Muscle layer of duodenum (tissue), 2 donors: ENCODE measurements around the gene SPAAR.
"Not testable (repeated sequence)": the region's sequence is repeated elsewhere in the genome, so short reads cannot be mapped to it uniquely, and the experiment has no call there.

Experiments used
- H3K27ac ChIP-seq: one replicate; pipeline ENCODE4 v1.7.0; 2013; ENCODE audit warnings: mild to moderate bottlenecking, low read length
- H3K27me3 ChIP-seq: one replicate; pipeline ENCODE4 v1.7.0; 2013; ENCODE audit warnings: low read depth, mild to moderate bottlenecking, control low read depth, low read length
- H3K36me3 ChIP-seq, 2 donors: one replicate each; pipeline ENCODE4 v1.7.0; 2013; ENCODE audit warnings: low read length in 2 of 2, control low read depth in 1 of 2, mild to moderate bottlenecking in 1 of 2; ENCODE audit not compliant: insufficient read depth in 2 of 2, control insufficient read depth in 1 of 2
- H3K4me1 ChIP-seq, 2 donors: one replicate each; pipeline ENCODE4 v1.7.0; 2013; ENCODE audit warnings: low read length in 2 of 2, mild to moderate bottlenecking in 2 of 2, control low read depth in 1 of 2, moderate library complexity in 1 of 2; ENCODE audit not compliant: insufficient read depth in 2 of 2, control insufficient read depth in 1 of 2
- H3K4me3 ChIP-seq, 2 donors: one replicate each; pipeline ENCODE4 v1.7.0; 2013; ENCODE audit warnings: low read length in 2 of 2, low read depth in 1 of 2, mild to moderate bottlenecking in 1 of 2
- H3K9me3 ChIP-seq, 2 donors: one replicate each; pipeline ENCODE4 v1.7.0; 2013; ENCODE audit warnings: low read length in 2 of 2, control low read depth in 1 of 2, mild to moderate bottlenecking in 1 of 2; ENCODE audit not compliant: control insufficient read depth in 1 of 2
- donor health status: healthy.

The SPAAR gene

GRCh38 chr9:35913429-35913828 is 4.1 kb downstream of the SPAAR start:
- H3K36me3 ChIP-seq, H3K9me3 ChIP-seq, H3K27me3 ChIP-seq, H3K27ac ChIP-seq, H3K4me3 ChIP-seq: not testable (repeated sequence)
- H3K4me1 ChIP-seq = peaks cover 26 to 27% of the 10 kb centered on the region in 2 donors

GRCh38 chr9:35914301-35914807 is 5.1 kb downstream of the SPAAR start:
- Histone ChIP-seq H3K27me3 (no peaks in the 10 kb centered on the region), H3K27ac (no peak overlapping the region), H3K4me3 (no peak overlapping the region), H3K9me3 (no peaks in the 10 kb centered on the region), H3K36me3 (no peaks in the 10 kb centered on the region), H3K4me1 (peaks cover 17 to 22% of the 10 kb centered on the region in 2 donors)

- Histone ChIP-seq H3K4me3 (no peak overlapping the region), H3K36me3 (no peaks in the 10 kb centered on the region), H3K27me3 (no peaks in the 10 kb centered on the region), H3K4me1 (peaks cover 2 to 24% of the 10 kb centered on the region in 2 donors), H3K9me3 (no peaks in the 10 kb centered on the region), H3K27ac (no peak overlapping the region)
These were observed 6.5 kb downstream of the SPAAR start for GRCh38 chr9:35915681-35916294.

- Histone ChIP-seq H3K36me3 (no peaks in the 10 kb centered on the region), H3K27ac (no peak overlapping the region)
These were observed 8.0 kb downstream of the SPAAR start for GRCh38 chr9:35917261-35917660.

GRCh38 chr9:35918780-35919179 is 9.5 kb downstream of the SPAAR start:
- no peak overlapping the region for H3K27ac ChIP-seq
- peaks cover 5 to 26% of the 10 kb centered on the region in 2 donors for H3K4me1 ChIP-seq
- H3K4me3 ChIP-seq = no peak overlapping the region
- H3K27me3 ChIP-seq = no peaks in the 10 kb centered on the region
- no peaks in the 10 kb centered on the region for H3K36me3 ChIP-seq
- no peaks in the 10 kb centered on the region for H3K9me3 ChIP-seq

More at GRCh38 chr9:35917261-35917660, 8.0 kb downstream of the SPAAR start:
- no peak overlapping the region for H3K4me3 ChIP-seq
- H3K27me3 ChIP-seq = no peaks in the 10 kb centered on the region
- H3K4me1 ChIP-seq = peaks cover 0 to 21% of the 10 kb centered on the region in 2 donors
- H3K9me3 ChIP-seq = no peaks in the 10 kb centered on the region

- Histone ChIP-seq H3K4me1 (peaks cover 12 to 26% of the 10 kb centered on the region in 2 donors), H3K36me3 (no peaks in the 10 kb centered on the region), H3K9me3 (no peaks in the 10 kb centered on the region), H3K27ac (peak overlapping the region; percentile 57), H3K27me3 (no peaks in the 10 kb centered on the region), H3K4me3 (no peak overlapping the region)
These were observed 10.1 kb downstream of the SPAAR start for GRCh38 chr9:35919212-35920008.

- Histone ChIP-seq H3K27me3 (no peaks in the 10 kb centered on the region), H3K36me3 (no peaks in the 10 kb centered on the region), H3K27ac (peak overlapping the region; percentile 57), H3K4me3 (no peak overlapping the region), H3K9me3 (no peaks in the 10 kb centered on the region), H3K4me1 (peaks cover 15 to 26% of the 10 kb centered on the region in 2 donors)
These were observed 10.8 kb downstream of the SPAAR start for GRCh38 chr9:35920051-35920620.

GRCh38 chr9:35923598-35923926 is 14.3 kb downstream of the SPAAR start:
- H3K27ac ChIP-seq = peak overlapping the region; percentile 60
- no peaks in the 10 kb centered on the region for H3K9me3 ChIP-seq
- peaks cover 15 to 21% of the 10 kb centered on the region in 2 donors for H3K4me1 ChIP-seq
- no peaks in the 10 kb centered on the region for H3K27me3 ChIP-seq
- no peaks in the 10 kb centered on the region for H3K36me3 ChIP-seq
- H3K4me3 ChIP-seq = no peak overlapping the region

- no peak overlapping the region for H3K4me3 ChIP-seq
- H3K9me3 ChIP-seq = no peaks in the 10 kb centered on the region
- H3K27me3 ChIP-seq = no peaks in the 10 kb centered on the region
- H3K4me1 ChIP-seq = peaks cover 15 to 19% of the 10 kb centered on the region in 2 donors
- H3K36me3 ChIP-seq = no peaks in the 10 kb centered on the region
- H3K27ac ChIP-seq = peak overlapping the region; percentile 60
These were observed 14.9 kb downstream of the SPAAR start for GRCh38 chr9:35923927-35924763.

- no peak overlapping the region for H3K27ac ChIP-seq
These were observed 19.5 kb downstream of the SPAAR start for GRCh38 chr9:35928591-35929452.

More at GRCh38 chr9:35928591-35929452, 19.5 kb downstream of the SPAAR start:
- peaks cover 3 to 9% of the 10 kb centered on the region in 2 donors for H3K4me1 ChIP-seq
- H3K36me3 ChIP-seq = no peaks in the 10 kb centered on the region
- H3K27me3 ChIP-seq = no peaks in the 10 kb centered on the region
- H3K4me3 ChIP-seq = no peak overlapping the region
- H3K9me3 ChIP-seq = no peaks in the 10 kb centered on the region
